Lower leg skin (tissue), 3 donors: ENCODE results near the gene HTR2B.

Experiments
- CTCF ChIP-seq, 3 donors: fragments of 450-650 bp; IDR thresholded peaks; one replicate each; pipeline ENCODE4 v1.5.1; 2016; ENCODE audit warnings: antibody characterized with exemption in 3 of 3, mild to moderate bottlenecking in 3 of 3, moderate library complexity in 2 of 3
- POLR2A ChIP-seq, 2 donors: fragments of 450-650 bp; IDR thresholded peaks; one replicate each; pipeline ENCODE4 v1.6.1; 2016 to 2017; ENCODE audit warnings: antibody characterized with exemption in 2 of 2, mild to moderate bottlenecking in 1 of 2, moderate library complexity in 1 of 2

- TF ChIP-seq POLR2A (IDR thresholded peaks at IDR 0.05) (no peak), CTCF (IDR thresholded peaks at IDR 0.05) (no peak)
Measured at GRCh38 chr2:231100990-231101389, 23.9 kb downstream of the HTR2B start.
